MCF 10A (cell line): ENCODE data around the gene WFIKKN1. TPM values are rescaled to one million over a fixed set of nuclear protein-coding genes. Genes with fewer than 3 reads are reported as not detected.

Experiments used
- BruUV-seq: library from RNA; stranded (reverse); fragments of 400-500 nt; replicated peaks from 2 replicates; lab custom pipeline; 2021; lab: Mats Ljungman, UMichigan
- CTCF ChIA-PET: fragments of 300-600 bp; sonication (Branson Sonifier 250); formaldehyde crosslinking; extraction: SDS; loops from one replicate; lab custom pipeline; 2021; ENCODE audit warnings: antibody characterized with exemption, inconsistent platforms; lab: Yijun Ruan, JAX
- POLR2A ChIA-PET: fragments of 300-600, 350-650 bp; sonication (Branson Sonifier 250); formaldehyde crosslinking; extraction: SDS; loops from one replicate; lab custom pipeline; 2020; ENCODE audit warnings: antibody characterized with exemption, inconsistent platforms; lab: Yijun Ruan, JAX
- DNase-seq: peaks from one replicate; pipeline ENCODE4 v3.0.0-alpha.2; 2018; ENCODE audit not compliant: unreplicated experiment
- H3K27ac Mint-ChIP-seq: one replicate; pipeline ENCODE4 v1.8.0; 2022; ENCODE audit warnings: mild to moderate bottlenecking, low read depth, mixed read lengths; ENCODE audit not compliant: unreplicated experiment
- H3K27me3 Mint-ChIP-seq: one replicate; pipeline ENCODE4 v1.8.0; 2022; ENCODE audit warnings: mixed read lengths; ENCODE audit not compliant: insufficient read depth, unreplicated experiment
- H3K36me3 Mint-ChIP-seq: one replicate; pipeline ENCODE4 v1.8.0; 2022; ENCODE audit warnings: mild to moderate bottlenecking, moderate library complexity, mixed read lengths; ENCODE audit not compliant: insufficient read depth, unreplicated experiment
- H3K4me1 Mint-ChIP-seq: one replicate; pipeline ENCODE4 v1.8.0; 2022; ENCODE audit warnings: mixed read lengths; ENCODE audit not compliant: insufficient read depth, unreplicated experiment
- H3K4me3 Mint-ChIP-seq: one replicate; pipeline ENCODE4 v1.8.0; 2022; ENCODE audit warnings: mild to moderate bottlenecking, moderate library complexity, mixed read lengths; ENCODE audit not compliant: unreplicated experiment
- H3K9me3 Mint-ChIP-seq: one replicate; pipeline ENCODE4 v1.8.0; 2022; ENCODE audit warnings: mixed read lengths; ENCODE audit not compliant: unreplicated experiment
- CTCF ChIP-seq: fragments of 200-600 bp; IDR thresholded peaks from one replicate; pipeline ENCODE4 v1.8.0; 2022; ENCODE audit warnings: antibody characterized with exemption, mild to moderate bottlenecking; ENCODE audit not compliant: unreplicated experiment
- intact Hi-C: fragments of 100-400 bp; cut with micrococcal nuclease; formaldehyde crosslinking; loops from 2 replicates; pipeline ENCODE4 v1.14.1; 2022
- total RNA-seq: library from RNA; stranded (reverse); gene quantifications from 2 replicates; pipeline ENCODE4 v1.2.3, GENCODE V29; 2022

The WFIKKN1 gene
- total RNA-seq, 1 experiment from 2014 or later, result 0.14 TPM

- TF ChIP-seq CTCF, result peak; percentile 62
- intact Hi-C loops, result loop anchor here (2.0 kb wide), 1 partner anchor 59 kb away; no protein-coding TSS in a partner anchor
- CTCF ChIA-PET, result interaction anchor here (0.5 to 1.4 kb wide), 13 partner anchors 11 to 647 kb away, joined by 3 to 7 read pairs (median 3); partner anchors contain the start of gene WDR24
- BruUV-seq, result TSS peak; percentile 17
- DNase-seq, result peak; percentile 63
- H3K4me1 Mint-ChIP-seq, result peaks cover 17% of the 10 kb centered on the region
- peak overlapping the region; percentile 74 for H3K4me3 Mint-ChIP-seq
- no peaks in the 10 kb centered on the region for H3K9me3 Mint-ChIP-seq
- POLR2A ChIA-PET, result interaction anchor here (0.6 to 2.8 kb wide), 12 partner anchors 11 to 78 kb away, joined by 3 to 17 read pairs (median 4); partner anchors contain the start of genes CCDC78, JMJD8, METTL26 and RAB40C
- H3K27ac Mint-ChIP-seq, result peak overlapping the region; percentile 88
- H3K27me3 Mint-ChIP-seq, result no peaks in the 10 kb centered on the region
- peaks cover 32% of the 10 kb centered on the region for H3K36me3 Mint-ChIP-seq
These were observed 17.4 kb downstream of the WFIKKN1 start for GRCh38 chr16:648071-648780.

GRCh38 chr16:648781-649589, 18.2 kb downstream of the WFIKKN1 start, which contains the start of gene WDR90:
WDR90 (plus strand) TSS chr16:649365; CDS start chr16:649417, 52 bp downstream.
- Mint-ChIP-seq H3K27ac (peak within 1 kb of the TSS; percentile 88), H3K9me3 (no peaks in the 10 kb centered on the region), H3K4me3 (peak within 1 kb of the TSS; percentile 74), H3K4me1 (peaks cover 14% of the 10 kb centered on the region), H3K27me3 (no peaks in the 10 kb centered on the region), H3K36me3 (peaks cover 26% of the 10 kb centered on the region)
- ChIA-PET POLR2A (interaction anchor here (0.6 to 2.8 kb wide), 15 partner anchors 12 to 122 kb away, joined by 3 to 17 read pairs (median 5); partner anchors contain the start of genes CAPN15, CCDC78, JMJD8 and METTL26), CTCF (interaction anchor here (0.6 to 1.5 kb wide), 10 partner anchors 10 to 646 kb away, joined by 3 to 7 read pairs (median 3); partner anchors contain the start of genes RHOT2 and WDR24)
- BruUV-seq, result TSS peak; percentile 69
- intact Hi-C loops, result loop anchor here (2.0 kb wide), 1 partner anchor 60 kb away; no protein-coding TSS in a partner anchor
- peak; percentile 91 for DNase-seq
- TF ChIP-seq CTCF, result no peak

- Mint-ChIP-seq H3K27me3 (no peaks in the 10 kb centered on the region), H3K36me3 (peaks cover 28% of the 10 kb centered on the region), H3K27ac (peak overlapping the region; percentile 69), H3K9me3 (no peaks in the 10 kb centered on the region), H3K4me3 (peak overlapping the region; percentile 71), H3K4me1 (peaks cover 8% of the 10 kb centered on the region)
- intact Hi-C loops, result loop anchor here (2.0 kb wide), 1 partner anchor 61 kb away; no protein-coding TSS in a partner anchor
- TF ChIP-seq CTCF, result no peak
- CTCF ChIA-PET, result interaction anchor here (0.6 to 1.5 kb wide), 2 partner anchors 18 to 53 kb away, joined by 3 to 7 read pairs; partner anchors contain the start of gene RHOT2
- DNase-seq, result no peak
- BruUV-seq, result no TSS peak
- POLR2A ChIA-PET, result interaction anchor here (0.6 to 2.8 kb wide), 10 partner anchors 13 to 122 kb away, joined by 3 to 17 read pairs (median 6); partner anchors contain the start of genes CAPN15, JMJD8, METTL26 and RHBDL1
These were observed 18.8 kb downstream of the WFIKKN1 start for GRCh38 chr16:649631-650030.
